ENCODE results near the gene PLAAT2. TPM values are rescaled to one million over a fixed set of nuclear protein-coding genes. Genes with fewer than 3 reads are reported as not detected.
"Not testable (repeated sequence)": the region's sequence is repeated elsewhere in the genome, so short reads cannot be mapped to it uniquely, and the experiment has no call there.

Gene PLAAT2
- total and polyA plus RNA-seq, 3 experiments from 2014 or later, result 0.31 TPM; not detected in 2

DNA sequence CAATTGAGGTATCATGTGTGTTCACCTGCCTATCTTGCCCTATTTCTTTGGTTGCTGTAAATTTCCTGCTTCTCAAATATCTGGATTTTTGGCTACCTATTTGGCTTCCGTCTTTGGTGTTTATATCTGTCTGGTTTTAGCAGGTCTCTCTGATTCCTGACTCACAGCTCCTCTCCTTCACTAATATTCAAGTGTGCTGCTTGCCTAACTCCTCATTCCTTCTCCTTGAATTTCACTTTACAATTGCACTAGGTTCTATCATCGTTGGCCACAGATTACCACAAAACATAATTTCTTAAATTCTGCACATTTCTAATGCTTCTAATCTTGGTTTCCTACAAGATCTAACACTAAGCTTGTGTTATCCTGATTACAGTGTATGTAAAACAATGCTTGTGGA is 20.7 kb downstream of the PLAAT2 start:
- H3K27me3 Mint-ChIP-seq; H3K27me3 ChIP-seq (ENCODE audit: insufficient read depth, low read length, poor library complexity, severe bottlenecking); H3K9me3 ChIP-seq (ENCODE audit: low read length); H3K4me3 ChIP-seq (ENCODE audit: low read length); DNase-seq; POLR2A ChIA-PET; H3K27ac ChIP-seq (ENCODE audit: low read depth, low read length); H3K9me3 Mint-ChIP-seq; CTCF ChIA-PET: not testable (repeated sequence)
- Mint-ChIP-seq H3K36me3 (peaks cover 9 to 87% (median 21%) of the 10 kb centered on the region in 3 donors), H3K4me3 (peak overlapping the region; percentile 1 to 66 (median 27)), H3K4me1 (peaks cover 59 to 80% (median 69%) of the 10 kb centered on the region in 3 donors), H3K27ac (peak overlapping the region; percentile 4 to 90 (median 69))
- Histone ChIP-seq H3K36me3 (ENCODE audit: insufficient read depth, low read length) (peaks cover 12% of the 10 kb centered on the region), H3K4me1 (ENCODE audit: insufficient read depth, low read length) (peaks cover 54% of the 10 kb centered on the region)

DNA sequence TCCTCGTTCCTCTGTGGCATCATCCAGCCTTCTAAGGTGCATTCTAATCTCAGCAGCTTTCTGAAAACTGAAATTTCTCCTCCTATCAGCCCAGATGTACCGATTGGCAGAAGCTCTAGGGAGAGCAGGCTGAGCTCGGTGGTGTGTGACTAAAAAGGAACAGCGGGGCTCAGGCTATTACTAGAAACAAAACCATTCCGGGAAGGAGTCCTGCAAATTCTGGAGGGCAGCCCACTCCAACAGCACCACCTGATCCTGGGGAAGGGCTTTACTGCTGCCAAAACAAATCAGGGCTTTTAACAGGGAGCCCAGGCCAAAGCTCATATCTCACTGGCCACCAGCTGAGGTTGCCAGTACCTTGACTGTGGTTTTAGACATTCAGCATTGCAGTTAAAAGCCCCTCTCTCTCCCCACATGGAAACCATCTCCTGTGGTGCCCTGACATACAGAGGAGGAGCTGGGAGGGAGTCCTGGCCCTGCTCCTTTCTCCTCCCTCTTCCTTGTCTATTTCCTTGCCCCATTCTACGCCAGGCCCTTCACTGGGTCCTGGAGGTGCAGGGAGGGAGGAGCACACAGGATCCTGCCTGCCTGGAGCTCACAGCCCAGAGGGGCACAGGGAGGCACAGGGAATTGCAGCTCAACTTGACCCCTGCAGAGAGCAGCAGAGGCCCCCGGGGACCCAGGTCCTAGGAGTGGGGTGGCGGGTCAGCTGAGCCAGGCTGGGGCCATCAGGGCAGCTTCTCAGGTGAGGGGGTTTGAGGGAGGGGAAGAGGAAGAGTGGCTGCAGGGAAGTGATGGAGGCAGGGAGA is 25.7 kb downstream of the PLAAT2 start:
- Mint-ChIP-seq H3K4me1 (peaks cover 85 to 94% (median 92%) of the 10 kb centered on the region in 3 donors), H3K27ac (peak overlapping the region; percentile 90 to 100 (median 98)), H3K4me3 (peak overlapping the region; percentile 91 to 99 (median 98)), H3K27me3 (peaks cover 0 to 3% of the 10 kb centered on the region in 2 donors), H3K36me3 (peaks cover 0 to 50% (median 6%) of the 10 kb centered on the region in 3 donors), H3K9me3 (no peaks in the 10 kb centered on the region)
- Histone ChIP-seq H3K4me3 (ENCODE audit: low read length) (peak overlapping the region; percentile 78), H3K36me3 (ENCODE audit: insufficient read depth, low read length) (no peaks in the 10 kb centered on the region), H3K9me3 (ENCODE audit: low read length) (no peaks in the 10 kb centered on the region), H3K27me3 (ENCODE audit: insufficient read depth, low read length, poor library complexity, severe bottlenecking) (no peaks in the 10 kb centered on the region), H3K27ac (ENCODE audit: low read depth, low read length) (peak overlapping the region; percentile 69), H3K4me1 (ENCODE audit: insufficient read depth, low read length) (peaks cover 79% of the 10 kb centered on the region)
- DNase-seq, result no peak
- CTCF ChIA-PET, result interaction anchor here (0.9 to 4.0 kb wide), 6 partner anchors 13 to 230 kb away, joined by 3 to 37 read pairs (median 9); no protein-coding TSS in a partner anchor
- POLR2A ChIA-PET, result interaction anchor here (0.8 to 3.0 kb wide), 6 partner anchors 15 to 656 kb away, joined by 3 to 38 read pairs (median 4); partner anchors contain the start of genes ATL3 and PLAAT2

DNA sequence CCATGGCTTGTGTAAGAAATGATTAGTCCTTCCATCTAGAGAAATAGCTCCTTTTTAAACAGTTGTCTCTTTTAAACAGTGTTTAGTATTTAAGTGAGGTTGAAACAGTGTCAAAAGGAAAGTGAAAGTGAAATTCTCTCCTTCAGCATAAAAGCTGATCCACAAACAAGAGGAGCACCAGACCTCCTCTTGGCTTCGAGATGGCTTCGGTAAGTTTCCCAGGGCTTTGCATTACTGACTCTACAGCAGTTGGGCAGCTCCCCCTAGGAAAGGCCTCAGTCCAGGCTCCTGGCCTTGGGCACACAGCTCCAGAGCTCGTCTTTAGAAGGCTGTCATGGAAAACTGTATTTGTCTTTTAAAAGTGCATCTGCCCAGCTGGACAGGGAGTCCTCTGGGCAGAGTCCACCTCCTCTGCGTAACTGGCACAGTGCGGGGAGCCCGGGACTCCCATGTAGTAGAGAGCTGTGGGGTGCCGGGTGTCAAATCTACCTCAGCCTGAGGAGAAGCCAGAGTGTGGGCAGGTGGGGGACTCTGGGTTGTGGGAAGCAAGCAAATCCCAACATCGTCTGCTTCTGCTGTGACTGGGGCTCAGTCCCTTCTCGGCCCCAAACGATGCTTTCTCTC is 26.4 kb downstream of the PLAAT2 start, which contains the start of gene PLAAT4:
PLAAT4 (plus strand) TSS at position 140 of the 624 bp plus-strand sequence; CDS start at position 201, 61 bp downstream.
- POLR2A ChIA-PET, result interaction anchor here (0.5 to 3.0 kb wide), 9 partner anchors 15 to 655 kb away, joined by 3 to 38 read pairs (median 3); partner anchors contain the start of genes ATL3 and PLAAT2

DNA sequence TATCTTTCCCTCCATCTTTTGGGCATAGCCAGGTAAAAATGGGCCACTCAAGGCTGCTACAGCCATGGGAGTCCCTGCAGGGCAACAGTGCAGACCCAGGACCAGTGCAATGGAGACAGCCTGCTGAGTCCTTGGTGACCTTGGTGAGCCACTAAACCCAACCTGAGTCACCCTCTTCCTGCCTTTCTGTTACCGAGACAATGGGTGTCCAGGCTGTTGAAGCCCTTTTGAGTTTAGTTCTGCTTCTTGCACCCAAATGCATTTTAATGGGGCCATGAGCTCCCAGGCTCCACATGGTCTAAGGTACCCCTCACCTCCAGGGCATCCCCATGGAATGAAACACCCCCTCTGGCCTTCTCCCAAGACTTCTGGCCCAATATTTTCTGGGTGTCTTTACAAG is 27.4 kb downstream of the PLAAT2 start:
- ChIA-PET POLR2A (interaction anchor here (1.3 to 3.0 kb wide), 4 partner anchors 17 to 31 kb away, joined by 3 to 38 read pairs (median 7); no protein-coding TSS in a partner anchor), CTCF (interaction anchor here (1.3 to 3.2 kb wide), 3 partner anchors 27 to 100 kb away, joined by 3 to 9 read pairs (median 9); no protein-coding TSS in a partner anchor)
- H3K4me3 Mint-ChIP-seq, result peak overlapping the region; percentile 91 to 99 (median 98)
- peak overlapping the region; percentile 90 to 100 (median 98) for H3K27ac Mint-ChIP-seq
- H3K4me1 ChIP-seq (ENCODE audit: insufficient read depth, low read length), result peaks cover 84% of the 10 kb centered on the region
- no peaks in the 10 kb centered on the region for H3K36me3 ChIP-seq (ENCODE audit: insufficient read depth, low read length)
- no peaks in the 10 kb centered on the region for H3K9me3 Mint-ChIP-seq
- peaks cover 0 to 3% of the 10 kb centered on the region in 2 donors for H3K27me3 Mint-ChIP-seq
- peak overlapping the region; percentile 69 for H3K27ac ChIP-seq (ENCODE audit: low read depth, low read length)
- H3K4me3 ChIP-seq (ENCODE audit: low read length), result peak overlapping the region; percentile 78
- H3K36me3 Mint-ChIP-seq, result peaks cover 0 to 38% (median 5%) of the 10 kb centered on the region in 3 donors
- H3K9me3 ChIP-seq (ENCODE audit: low read length), result no peaks in the 10 kb centered on the region
- peak in 2 of 5 donors; percentile 28 to 70 for DNase-seq
- peaks cover 88 to 96% (median 94%) of the 10 kb centered on the region in 3 donors for H3K4me1 Mint-ChIP-seq
- no peaks in the 10 kb centered on the region for H3K27me3 ChIP-seq (ENCODE audit: insufficient read depth, low read length, poor library complexity, severe bottlenecking)

More for the DNA sequence above, 26.4 kb downstream of the PLAAT2 start, which contains the start of gene PLAAT4:
- Mint-ChIP-seq H3K27me3 (peaks cover 0 to 3% of the 10 kb centered on the region in 2 donors), H3K4me1 (peaks cover 85 to 95% (median 92%) of the 10 kb centered on the region in 3 donors), H3K4me3 (peak within 1 kb of the TSS; percentile 91 to 99 (median 98)), H3K27ac (peak within 1 kb of the TSS; percentile 90 to 100 (median 98)), H3K9me3 (no peaks in the 10 kb centered on the region), H3K36me3 (peaks cover 0 to 43% (median 6%) of the 10 kb centered on the region in 3 donors)
- DNase-seq, result peak in 4 of 5 donors; percentile 31 to 57 (median 54)
- H3K9me3 ChIP-seq (ENCODE audit: low read length), result no peaks in the 10 kb centered on the region
- no peaks in the 10 kb centered on the region for H3K36me3 ChIP-seq (ENCODE audit: insufficient read depth, low read length)
- H3K4me3 ChIP-seq (ENCODE audit: low read length), result peak within 1 kb of the TSS; percentile 78
- H3K27ac ChIP-seq (ENCODE audit: low read depth, low read length), result peak within 1 kb of the TSS; percentile 69
- no peaks in the 10 kb centered on the region for H3K27me3 ChIP-seq (ENCODE audit: insufficient read depth, low read length, poor library complexity, severe bottlenecking)
- CTCF ChIA-PET, result interaction anchor here (0.7 to 4.0 kb wide), 6 partner anchors 14 to 99 kb away, joined by 3 to 37 read pairs (median 9); no protein-coding TSS in a partner anchor
- H3K4me1 ChIP-seq (ENCODE audit: insufficient read depth, low read length), result peaks cover 82% of the 10 kb centered on the region

DNA sequence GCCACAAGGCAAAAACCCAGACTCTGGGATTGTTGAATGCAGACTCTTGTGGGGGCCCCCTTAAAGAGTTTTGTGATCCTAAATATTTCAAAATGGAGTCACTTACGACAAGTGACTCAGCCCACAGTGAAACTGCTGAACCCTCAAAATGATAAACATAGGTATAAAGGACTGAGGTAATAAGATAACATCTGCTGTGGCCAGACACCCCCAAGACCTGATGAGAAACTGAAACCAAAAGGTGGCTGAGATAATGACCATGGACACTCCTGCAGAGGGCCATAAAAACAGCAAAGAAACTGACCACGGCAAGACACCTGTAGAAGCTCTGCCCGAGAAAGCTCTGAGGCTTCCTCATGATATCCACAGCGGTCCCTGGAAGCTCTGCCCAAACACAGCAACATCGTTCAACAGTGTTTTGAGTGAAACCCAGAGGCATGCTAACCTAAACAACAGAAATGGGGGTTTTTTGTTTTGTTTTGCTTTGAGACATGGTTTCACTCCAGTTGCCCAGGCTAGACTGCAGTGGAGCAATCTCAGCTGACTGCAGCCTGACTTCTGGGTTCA is 28.2 kb downstream of the PLAAT2 start:
- ChIA-PET POLR2A (interaction anchor here (1.3 to 2.3 kb wide), 3 partner anchors 16 to 32 kb away, joined by 3 to 11 read pairs (median 9); no protein-coding TSS in a partner anchor), CTCF (interaction anchor here (0.7 to 3.2 kb wide), 4 partner anchors 16 to 100 kb away, joined by 3 to 9 read pairs (median 4); no protein-coding TSS in a partner anchor)
- Mint-ChIP-seq H3K9me3 (no peaks in the 10 kb centered on the region), H3K27ac (peak overlapping the region; percentile 90 to 100 (median 98)), H3K4me1 (peaks cover 85 to 93% (median 90%) of the 10 kb centered on the region in 3 donors), H3K4me3 (peak overlapping the region; percentile 91 to 99 (median 98)), H3K27me3 (peaks cover 0 to 3% of the 10 kb centered on the region in 2 donors), H3K36me3 (peaks cover 0 to 32% (median 1%) of the 10 kb centered on the region in 3 donors)
- H3K4me3 ChIP-seq (ENCODE audit: low read length), result peak overlapping the region; percentile 78
- H3K27me3 ChIP-seq (ENCODE audit: insufficient read depth, low read length, poor library complexity, severe bottlenecking), result no peaks in the 10 kb centered on the region
- H3K9me3 ChIP-seq (ENCODE audit: low read length), result no peaks in the 10 kb centered on the region
- peak in 3 of 5 donors; percentile 14 to 63 (median 52) for DNase-seq
- H3K4me1 ChIP-seq (ENCODE audit: insufficient read depth, low read length), result peaks cover 80% of the 10 kb centered on the region
- peak overlapping the region; percentile 69 for H3K27ac ChIP-seq (ENCODE audit: low read depth, low read length)
- no peaks in the 10 kb centered on the region for H3K36me3 ChIP-seq (ENCODE audit: insufficient read depth, low read length)

DNA sequence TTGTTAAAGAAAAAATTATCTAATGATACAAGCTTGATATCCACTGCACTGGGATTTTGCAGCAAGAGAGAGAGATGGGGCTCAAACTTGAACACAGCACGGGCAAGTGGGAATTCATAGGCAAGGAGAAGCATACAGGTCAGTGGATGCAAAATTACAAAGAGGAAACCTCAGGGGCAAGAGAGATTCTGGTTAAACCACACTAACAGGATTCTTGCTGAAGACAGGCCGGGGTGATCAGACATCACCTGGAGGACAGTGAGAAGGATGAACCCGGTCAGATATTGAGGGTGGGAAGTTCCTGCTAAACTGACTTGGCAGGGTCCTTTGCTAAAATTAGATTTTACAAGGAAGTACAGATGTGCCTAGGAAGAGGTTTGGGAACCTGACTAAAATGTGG is 29.1 kb downstream of the PLAAT2 start:
- Mint-ChIP-seq H3K36me3 (peaks cover 0 to 25% (median 1%) of the 10 kb centered on the region in 3 donors), H3K4me1 (peaks cover 85 to 93% (median 90%) of the 10 kb centered on the region in 3 donors), H3K27ac (peak overlapping the region; percentile 78 to 100 (median 93)), H3K27me3 (peaks cover 0 to 3% of the 10 kb centered on the region in 2 donors), H3K4me3 (peak overlapping the region; percentile 58 to 83 (median 59)), H3K9me3 (no peaks in the 10 kb centered on the region)
- H3K9me3 ChIP-seq (ENCODE audit: low read length), result no peaks in the 10 kb centered on the region
- H3K27me3 ChIP-seq (ENCODE audit: insufficient read depth, low read length, poor library complexity, severe bottlenecking), result no peaks in the 10 kb centered on the region
- peaks cover 81% of the 10 kb centered on the region for H3K4me1 ChIP-seq (ENCODE audit: insufficient read depth, low read length)
- no peak overlapping the region for H3K4me3 ChIP-seq (ENCODE audit: low read length)
- no peak for DNase-seq
- H3K27ac ChIP-seq (ENCODE audit: low read depth, low read length), result peak overlapping the region; percentile 69
- CTCF ChIA-PET, result interaction anchor here (0.7 to 1.4 kb wide), 4 partner anchors 17 to 55 kb away, joined by 3 to 4 read pairs (median 3); no protein-coding TSS in a partner anchor
- POLR2A ChIA-PET, result interaction anchor here (1.3 to 3.3 kb wide), 2 partner anchors 17 kb away, joined by 9 to 19 read pairs; no protein-coding TSS in a partner anchor
- H3K36me3 ChIP-seq (ENCODE audit: insufficient read depth, low read length), result no peaks in the 10 kb centered on the region
